Neutrophil (primary cell): ENCODE measurements around the gene ZNF230.

Source experiments
- H3K27ac ChIP-seq: fragments of 200-600 bp; sonication (generic); 2 replicates; pipeline ENCODE4 v1.5.1; 2016; ENCODE audit warnings: mild to moderate bottlenecking, moderate library complexity
- H3K27me3 ChIP-seq: fragments of 200-600 bp; sonication (generic); 2 replicates; pipeline ENCODE4 v1.6.0; 2016; ENCODE audit warnings: mild to moderate bottlenecking
- H3K36me3 ChIP-seq: fragments of 200-600 bp; sonication (generic); 2 replicates; pipeline ENCODE4 v1.5.1; 2017
- H3K4me1 ChIP-seq, 2 experiments: fragments of 200-600 bp in 1 of 2; sonication (generic) in 1 of 2; 1 replicate in 1 of 2; 2 replicates in 1 of 2; pipeline versions ENCODE4 v1.5.1 to v1.6.1; 2013 to 2016; ENCODE audit warnings: low read depth in 1 of 2, low read length in 1 of 2, mild to moderate bottlenecking in 1 of 2, moderate library complexity in 1 of 2; ENCODE audit not compliant: control insufficient read depth in 1 of 2, insufficient read depth in 1 of 2
- H3K4me3 ChIP-seq, 2 experiments: fragments of 200-600 bp in 1 of 2; sonication (generic) in 1 of 2; 1 replicate in 1 of 2; 2 replicates in 1 of 2; pipeline ENCODE4 v1.5.1; 2013 to 2016; ENCODE audit warnings: low read depth in 1 of 2, low read length in 1 of 2, mild to moderate bottlenecking in 1 of 2, moderate library complexity in 1 of 2
- H3K9me3 ChIP-seq: fragments of 200-600 bp; sonication (generic); 2 replicates; pipeline ENCODE4 v1.5.1; 2016
- TF ChIP-seq, protein P1 (sequence below): fragments of 200-600 bp; sonication (generic); IDR thresholded peaks from 2 replicates; pipeline ENCODE4 v1.5.1; 2016; ENCODE audit warnings: antibody characterized with exemption

ZNF230 gene

DNA sequence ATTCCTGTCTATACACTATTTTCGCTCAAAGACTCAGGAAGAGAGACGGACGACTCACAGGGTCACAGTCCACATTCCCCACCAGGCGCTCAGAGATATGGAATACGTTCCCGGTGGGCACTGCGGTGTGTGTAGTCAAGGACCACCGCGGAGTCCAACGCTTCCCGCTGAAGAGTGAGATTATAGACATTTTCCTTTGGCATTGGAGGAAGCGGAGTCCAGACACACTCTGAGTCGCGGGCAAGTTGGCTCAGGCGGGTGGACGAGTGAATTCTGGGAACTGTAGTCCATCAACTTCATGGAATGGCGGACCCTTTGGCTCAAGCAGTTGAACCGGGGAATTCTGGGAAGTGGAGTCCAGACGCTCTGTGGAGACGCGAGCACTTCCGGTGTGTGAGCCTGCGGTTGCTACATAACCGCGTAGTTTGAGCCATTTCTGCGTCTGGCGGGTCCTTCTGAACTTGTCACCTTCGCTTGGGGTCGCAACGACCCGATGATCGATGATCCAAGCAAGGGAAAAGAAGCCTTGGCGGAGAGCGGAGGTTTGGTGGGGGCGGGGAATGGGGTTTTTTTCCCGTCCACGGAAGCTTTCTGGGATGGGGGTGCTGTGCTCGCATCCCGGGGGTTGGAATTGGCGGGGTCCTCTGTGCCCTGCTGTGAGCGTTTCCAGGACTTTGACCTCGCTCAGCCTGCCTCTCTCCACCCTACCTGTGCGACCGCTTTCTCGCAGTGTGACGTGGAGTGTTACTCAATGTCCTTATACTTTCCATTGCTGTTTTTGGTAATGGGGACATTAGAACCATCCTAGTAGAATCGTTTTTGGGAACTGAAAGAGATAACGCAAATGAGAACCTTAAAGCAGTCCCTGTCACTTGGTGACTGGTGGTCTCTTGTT is at the start of gene ZNF230:
TSS of gene ZNF230 (plus strand) at position 392 of the 895 bp plus-strand sequence. CDS start 4,122 bp downstream, outside the sequence.
- Histone ChIP-seq H3K27ac (peak within 1 kb of the TSS; percentile 84), H3K36me3 (peaks cover 7% of the 10 kb centered on the region), H3K27me3 (peaks cover 5% of the 10 kb centered on the region), H3K4me1 (peaks cover 39 to 45% of the 10 kb centered on the region in 2 experiments), H3K4me3 (peak within 1 kb of the TSS; percentile 82), H3K9me3 (peaks cover 4% of the 10 kb centered on the region)
- TF ChIP-seq, protein P1, sequence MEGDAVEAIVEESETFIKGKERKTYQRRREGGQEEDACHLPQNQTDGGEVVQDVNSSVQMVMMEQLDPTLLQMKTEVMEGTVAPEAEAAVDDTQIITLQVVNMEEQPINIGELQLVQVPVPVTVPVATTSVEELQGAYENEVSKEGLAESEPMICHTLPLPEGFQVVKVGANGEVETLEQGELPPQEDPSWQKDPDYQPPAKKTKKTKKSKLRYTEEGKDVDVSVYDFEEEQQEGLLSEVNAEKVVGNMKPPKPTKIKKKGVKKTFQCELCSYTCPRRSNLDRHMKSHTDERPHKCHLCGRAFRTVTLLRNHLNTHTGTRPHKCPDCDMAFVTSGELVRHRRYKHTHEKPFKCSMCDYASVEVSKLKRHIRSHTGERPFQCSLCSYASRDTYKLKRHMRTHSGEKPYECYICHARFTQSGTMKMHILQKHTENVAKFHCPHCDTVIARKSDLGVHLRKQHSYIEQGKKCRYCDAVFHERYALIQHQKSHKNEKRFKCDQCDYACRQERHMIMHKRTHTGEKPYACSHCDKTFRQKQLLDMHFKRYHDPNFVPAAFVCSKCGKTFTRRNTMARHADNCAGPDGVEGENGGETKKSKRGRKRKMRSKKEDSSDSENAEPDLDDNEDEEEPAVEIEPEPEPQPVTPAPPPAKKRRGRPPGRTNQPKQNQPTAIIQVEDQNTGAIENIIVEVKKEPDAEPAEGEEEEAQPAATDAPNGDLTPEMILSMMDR = no peak

- Histone ChIP-seq H3K9me3 (no peaks in the 10 kb centered on the region), H3K36me3 (no peaks in the 10 kb centered on the region), H3K4me3 (no peak overlapping the region), H3K4me1 (no peaks in the 10 kb centered on the region), H3K27me3 (no peaks in the 10 kb centered on the region), H3K27ac (no peak overlapping the region)
- TF ChIP-seq, protein P1 = no peak
Measured at GRCh38 chr19:43956827-43957226, 45.9 kb upstream of the ZNF230 start.

DNA sequence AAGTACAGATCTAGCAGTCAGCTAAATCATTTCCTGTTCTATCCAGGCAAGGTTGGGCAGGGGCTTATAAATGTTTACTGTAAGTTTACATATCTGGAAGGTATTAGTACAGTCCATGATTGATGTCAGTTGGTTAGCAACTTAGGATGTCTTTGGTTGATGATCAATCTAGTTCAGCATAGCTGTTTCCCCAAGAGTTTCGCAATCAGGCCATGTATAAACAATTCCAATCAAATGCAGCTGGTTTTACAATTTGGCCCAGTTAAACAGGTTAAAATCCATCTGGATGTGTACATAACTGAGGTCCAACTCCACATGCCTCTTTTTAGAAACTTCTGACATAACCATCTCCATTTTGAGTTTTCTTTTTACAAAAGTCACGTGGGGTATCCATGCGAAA is 44.9 kb upstream of the ZNF230 start:
- Histone ChIP-seq H3K4me1 (no peaks in the 10 kb centered on the region), H3K36me3 (no peaks in the 10 kb centered on the region), H3K4me3 (no peak overlapping the region), H3K27me3 (no peaks in the 10 kb centered on the region), H3K9me3 (no peaks in the 10 kb centered on the region), H3K27ac (no peak overlapping the region)
- TF ChIP-seq, protein P1 = no peak

GRCh38 chr19:43960411-43960810 is 42.3 kb upstream of the ZNF230 start:
- H3K4me3 ChIP-seq = no peak overlapping the region
- no peaks in the 10 kb centered on the region for H3K9me3 ChIP-seq
- H3K4me1 ChIP-seq = no peaks in the 10 kb centered on the region
- H3K27me3 ChIP-seq = no peaks in the 10 kb centered on the region
- H3K27ac ChIP-seq = no peak overlapping the region
- no peaks in the 10 kb centered on the region for H3K36me3 ChIP-seq
- TF ChIP-seq, protein P1 = no peak

- Histone ChIP-seq H3K4me1 (no peaks in the 10 kb centered on the region), H3K27me3 (no peaks in the 10 kb centered on the region), H3K4me3 (no peak overlapping the region), H3K27ac (no peak overlapping the region), H3K36me3 (peaks cover 4% of the 10 kb centered on the region), H3K9me3 (peaks cover 22% of the 10 kb centered on the region)
- TF ChIP-seq, protein P1 = no peak
Measured at GRCh38 chr19:43966079-43966694, 36.6 kb upstream of the ZNF230 start.
